MM.1S (cell line): ENCODE results near the gene RHOU.

Experiments used
- DNase-seq: peaks from one replicate; pipeline ENCODE4 v3.0.0-alpha.2; 2015
- H2AFZ ChIP-seq: fragments of 300-600 bp; sonication (generic); 2 replicates; pipeline ENCODE4 v1.6.0; 2016; ENCODE audit warnings: antibody characterized with exemption, low read length
- H3F3A ChIP-seq: fragments of 300-600 bp; sonication (generic); 2 replicates; pipeline ENCODE4 v1.6.1; 2016; ENCODE audit warnings: mild to moderate bottlenecking, antibody characterized with exemption, low read length, moderate library complexity, mixed read lengths; ENCODE audit not compliant: insufficient read depth
- H3K27ac ChIP-seq: fragments of 300-600 bp; sonication (generic); 2 replicates; pipeline ENCODE4 v1.5.1; 2016; ENCODE audit warnings: mild to moderate bottlenecking, low read length
- H3K27me3 ChIP-seq: fragments of 300-600 bp; sonication (generic); replicated peaks from 2 replicates; pipeline ENCODE4 v1.6.0; 2016; ENCODE audit warnings: low read length; ENCODE audit not compliant: insufficient read depth
- H3K36me3 ChIP-seq: fragments of 300-600 bp; sonication (generic); replicated peaks from 2 replicates; pipeline ENCODE4 v1.6.1; 2016; ENCODE audit warnings: mild to moderate bottlenecking, low read length, mixed read lengths; ENCODE audit not compliant: insufficient read depth
- H3K4me1 ChIP-seq: fragments of 300-600 bp; sonication (generic); 2 replicates; pipeline ENCODE4 v1.6.1; 2016; ENCODE audit warnings: low read length, mixed read lengths
- H3K4me2 ChIP-seq: fragments of 300-600 bp; sonication (generic); 2 replicates; pipeline ENCODE4 v1.6.0; 2016; ENCODE audit warnings: low read depth, low read length
- H3K4me3 ChIP-seq: fragments of 300-600 bp; sonication (generic); 2 replicates; pipeline ENCODE4 v1.5.1; 2016; ENCODE audit warnings: low read length, mixed read lengths
- H3K79me2 ChIP-seq: fragments of 300-600 bp; sonication (generic); 2 replicates; pipeline ENCODE4 v1.6.1; 2016; ENCODE audit warnings: mixed run types, low read length, mixed read lengths
- H3K9ac ChIP-seq: fragments of 300-600 bp; sonication (generic); 2 replicates; pipeline ENCODE4 v1.6.1; 2016; ENCODE audit warnings: low read length, mixed read lengths
- H3K9me2 ChIP-seq: fragments of 300-600 bp; sonication (generic); replicated peaks from 2 replicates; pipeline ENCODE4 v1.6.1; 2016; ENCODE audit warnings: mild to moderate bottlenecking, low read length, mixed read lengths; ENCODE audit not compliant: insufficient read depth
- H3K9me3 ChIP-seq: fragments of 300-600 bp; sonication (generic); replicated peaks from 2 replicates; pipeline ENCODE4 v1.6.1; 2016; ENCODE audit warnings: mild to moderate bottlenecking, low read length, mixed read lengths; ENCODE audit not compliant: insufficient read depth
- H4K20me1 ChIP-seq: fragments of 300-600 bp; sonication (generic); 2 replicates; pipeline ENCODE4 v1.6.1; 2016; ENCODE audit warnings: mild to moderate bottlenecking, low read length, moderate library complexity, mixed read lengths; ENCODE audit not compliant: insufficient read depth
- CTCF ChIP-seq: fragments of 300-600 bp; sonication (generic); IDR thresholded peaks from 2 replicates; pipeline ENCODE4 v1.5.1; 2016; ENCODE audit warnings: antibody characterized with exemption, low read length, mixed read lengths
- EZH2 ChIP-seq: fragments of 300-600 bp; sonication (generic); optimal IDR thresholded peaks from 2 replicates; pipeline ENCODE3; 2017; ENCODE audit warnings: low read depth, mild to moderate bottlenecking, antibody characterized with exemption, low read length, mixed read lengths
- EZH2phosphoT487 ChIP-seq: fragments of 300-600 bp; sonication (generic); IDR thresholded peaks from 2 replicates; pipeline ENCODE4 v1.6.1; 2018; ENCODE audit warnings: antibody characterized with exemption, low read length

The RHOU gene

GRCh38 chr1:228723921-228724320 is 11.4 kb upstream of the RHOU start:
- Histone ChIP-seq H4K20me1 (no peaks in the 10 kb centered on the region), H3F3A (no peaks in the 10 kb centered on the region), H3K27ac (no peak overlapping the region), H3K9me2 (no peaks in the 10 kb centered on the region), H3K79me2 (no peaks in the 10 kb centered on the region), H3K4me3 (no peak overlapping the region), H2AFZ (no peak overlapping the region), H3K9me3 (no peaks in the 10 kb centered on the region), H3K4me2 (no peak overlapping the region), H3K4me1 (no peaks in the 10 kb centered on the region), H3K9ac (no peak overlapping the region), H3K27me3 (no peaks in the 10 kb centered on the region), H3K36me3 (no peaks in the 10 kb centered on the region)
- no peak for DNase-seq
- TF ChIP-seq EZH2 (no peak), EZH2phosphoT487 (no peak), CTCF (no peak)

- no peak overlapping the region for H3K4me2 ChIP-seq
- TF ChIP-seq EZH2phosphoT487 (no peak), CTCF (no peak), EZH2 (no peak)
- H3K9me2 ChIP-seq = no peaks in the 10 kb centered on the region
- H3K9me3 ChIP-seq = no peaks in the 10 kb centered on the region
- no peak overlapping the region for H3K9ac ChIP-seq
- H3K36me3 ChIP-seq = no peaks in the 10 kb centered on the region
- H2AFZ ChIP-seq = no peak overlapping the region
- DNase-seq = no peak
- no peaks in the 10 kb centered on the region for H4K20me1 ChIP-seq
- H3K4me1 ChIP-seq = no peaks in the 10 kb centered on the region
- H3K27ac ChIP-seq = no peak overlapping the region
- no peak overlapping the region for H3K4me3 ChIP-seq
- H3F3A ChIP-seq = no peaks in the 10 kb centered on the region
- H3K79me2 ChIP-seq = no peaks in the 10 kb centered on the region
- H3K27me3 ChIP-seq = no peaks in the 10 kb centered on the region
Measured at GRCh38 chr1:228725178-228725577, 10.1 kb upstream of the RHOU start.

- Histone ChIP-seq H3K9ac (no peak overlapping the region), H3F3A (no peaks in the 10 kb centered on the region), H3K79me2 (no peaks in the 10 kb centered on the region), H3K9me2 (no peaks in the 10 kb centered on the region), H3K36me3 (no peaks in the 10 kb centered on the region), H4K20me1 (no peaks in the 10 kb centered on the region), H2AFZ (no peak overlapping the region), H3K9me3 (no peaks in the 10 kb centered on the region), H3K4me3 (no peak overlapping the region), H3K27me3 (no peaks in the 10 kb centered on the region), H3K4me2 (no peak overlapping the region), H3K4me1 (no peaks in the 10 kb centered on the region), H3K27ac (no peak overlapping the region)
- DNase-seq = no peak
- TF ChIP-seq CTCF (no peak), EZH2 (no peak), EZH2phosphoT487 (no peak)
Measured at GRCh38 chr1:228727681-228728171, 7.6 kb upstream of the RHOU start.

- Histone ChIP-seq H2AFZ (no peak overlapping the region), H3K9me2 (no peaks in the 10 kb centered on the region), H3K27me3 (no peaks in the 10 kb centered on the region), H3K27ac (no peak overlapping the region), H3K79me2 (no peaks in the 10 kb centered on the region), H4K20me1 (no peaks in the 10 kb centered on the region), H3K4me3 (no peak overlapping the region), H3K4me2 (no peak overlapping the region), H3K9me3 (no peaks in the 10 kb centered on the region), H3K9ac (no peak overlapping the region), H3F3A (no peaks in the 10 kb centered on the region), H3K4me1 (no peaks in the 10 kb centered on the region), H3K36me3 (no peaks in the 10 kb centered on the region)
- no peak for DNase-seq
- TF ChIP-seq CTCF = no peak
- TF ChIP-seq EZH2phosphoT487 = no peak
- TF ChIP-seq EZH2 = no peak
Measured at GRCh38 chr1:228732426-228732825, 2.9 kb upstream of the RHOU start.
